ENCODE measurements around the gene STK32B. TPM values are rescaled to one million over a fixed set of nuclear protein-coding genes. Genes with fewer than 3 reads are reported as not detected.

Gene STK32B
- total and polyA plus RNA-seq, 2 experiments from 2014 or later = 0.71 to 2.3 TPM

- TF ChIP-seq REST (IDR thresholded peaks at IDR 0.05; ENCODE audit: unreplicated experiment) (no peak), CREB1 (CRISPR knock-in tag; IDR thresholded peaks at IDR 0.05; ENCODE audit: low read depth) (no peak), ZNF114 (CRISPR knock-in tag; IDR thresholded peaks at IDR 0.05) (no peak), CTCF (conservative IDR thresholded peaks at IDR 0.05; ENCODE audit: low read depth in 2 of 2) (no peak), POLR2AphosphoS5 (IDR thresholded peaks at IDR 0.05; ENCODE audit: low read depth) (no peak)
These were observed 185.9 kb downstream of the STK32B start (continued) for GRCh38 chr4:5237086-5237660.

- no peak overlapping the region for H3K4me2 ChIP-seq
- H3K27ac Mint-ChIP-seq = no peak overlapping the region
- TF ChIP-seq STAT1 (IDR thresholded peaks at IDR 0.05; ENCODE audit: unreplicated experiment) (no peak), ZNF331 (CRISPR knock-in tag; IDR thresholded peaks at IDR 0.05; ENCODE audit: low read depth) (no peak), POLR2AphosphoS5 (IDR thresholded peaks at IDR 0.05; ENCODE audit: low read depth) (no peak), JUNB (IDR thresholded peaks at IDR 0.05; ENCODE audit: unreplicated experiment) (no peak), REST (IDR thresholded peaks at IDR 0.05; ENCODE audit: unreplicated experiment) (no peak), ZNF462 (CRISPR knock-in tag; IDR thresholded peaks at IDR 0.05) (no peak), CREB1 (CRISPR knock-in tag; IDR thresholded peaks at IDR 0.05; ENCODE audit: low read depth) (no peak)
These were observed 186.9 kb downstream of the STK32B start for GRCh38 chr4:5238173-5238572.

More at GRCh38 chr4:5238173-5238572, 186.9 kb downstream of the STK32B start:
- H3K4me1 Mint-ChIP-seq = peaks cover 2% of the 10 kb centered on the region; the same call in 2 of the 3 replicates
- Histone ChIP-seq H3K4me1 (ENCODE audit: insufficient read depth) (peaks cover 4% of the 10 kb centered on the region; the same call in 1 of the 2 replicates), H3K9me2 (ENCODE audit: insufficient read depth) (0 out of 2 replicates have a peak, but pooled peaks cover under 1% of the 10 kb centered on the region), H4K20me1 (replicated peaks; ENCODE audit: insufficient read depth) (no peaks in the 10 kb centered on the region), H2AFZ (no peak overlapping the region), H3K79me2 (replicated peaks; ENCODE audit: insufficient read depth) (no peaks in the 10 kb centered on the region), H3F3A (replicated peaks; ENCODE audit: low read depth) (no peaks in the 10 kb centered on the region), H3K36me3 (ENCODE audit: insufficient read depth) (no peaks in the 10 kb centered on the region), H3K27me3 (ENCODE audit: insufficient read depth) (no peaks in the 10 kb centered on the region), H3K27ac (ENCODE audit: low read depth) (no peak overlapping the region), H3K4me3 (no peak overlapping the region)
- DNase-seq (ENCODE audit: low spot score) (no peak), ATAC-seq (no peak)
- no peak overlapping the region for H3K4me3 Mint-ChIP-seq
- no peaks in the 10 kb centered on the region for H3K9me3 Mint-ChIP-seq
- H3K36me3 Mint-ChIP-seq (ENCODE audit: low read depth) = no peaks in the 10 kb centered on the region
- peaks cover 3% of the 10 kb centered on the region for H3K27me3 Mint-ChIP-seq (ENCODE audit: insufficient read depth, low read depth, poor library complexity)
